ENCODE results near the gene PHF14. TPM values are rescaled to one million over a fixed set of nuclear protein-coding genes. Genes with fewer than 3 reads are reported as not detected.

The PHF14 gene
- total and polyA plus RNA-seq, 2 experiments from 2014 or later = 72.0 to 87.9 TPM

- TF ChIP-seq CTCF (conservative IDR thresholded peaks at IDR 0.05; ENCODE audit: low read depth in 2 of 2) (no peak), EZH2phosphoT487 (IDR thresholded peaks at IDR 0.05; ENCODE audit: unreplicated experiment) (no peak), POLR2AphosphoS5 (IDR thresholded peaks at IDR 0.05; ENCODE audit: low read depth) (no peak), EZH2 (IDR thresholded peaks at IDR 0.05; ENCODE audit: low read depth, unreplicated experiment) (no peak), STAT1 (IDR thresholded peaks at IDR 0.05; ENCODE audit: unreplicated experiment) (no peak), ZNF331 (CRISPR knock-in tag; IDR thresholded peaks at IDR 0.05; ENCODE audit: low read depth) (no peak), ZNF114 (CRISPR knock-in tag; IDR thresholded peaks at IDR 0.05) (no peak)
Measured at GRCh38 chr7:11083214-11083568, 109.5 kb downstream of the PHF14 start (continued).

GRCh38 chr7:11104578-11104977 lies 130.9 kb downstream of the PHF14 start:
- H3F3A ChIP-seq (replicated peaks; ENCODE audit: low read depth) = no peaks in the 10 kb centered on the region
- ATAC-seq (peak; percentile 60), DNase-seq (ENCODE audit: low spot score) (peak; percentile 10)
- Mint-ChIP-seq H3K27ac (no peak overlapping the region), H3K27me3 (ENCODE audit: insufficient read depth, low read depth, poor library complexity) (no peaks in the 10 kb centered on the region), H3K9me3 (no peaks in the 10 kb centered on the region), H3K4me3 (no peak overlapping the region), H3K4me1 (peaks cover 8% of the 10 kb centered on the region), H3K36me3 (ENCODE audit: low read depth) (no peaks in the 10 kb centered on the region)
- no peak for TF ChIP-seq ZNF462 (CRISPR knock-in tag; IDR thresholded peaks at IDR 0.05)
- TF ChIP-seq POLR2AphosphoS5 (IDR thresholded peaks at IDR 0.05; ENCODE audit: low read depth) = no peak
- TF ChIP-seq EZH2phosphoT487 (IDR thresholded peaks at IDR 0.05; ENCODE audit: unreplicated experiment) = no peak
- TF ChIP-seq ZNF331 (CRISPR knock-in tag; IDR thresholded peaks at IDR 0.05; ENCODE audit: low read depth) = no peak
- no peak overlapping the region for H3K4me3 ChIP-seq
- H3K9me2 ChIP-seq (ENCODE audit: insufficient read depth) = no peaks in the 10 kb centered on the region
- H4K20me1 ChIP-seq (replicated peaks; ENCODE audit: insufficient read depth) = no peaks in the 10 kb centered on the region
- no peak overlapping the region for H3K27ac ChIP-seq (ENCODE audit: low read depth)
- H3K27me3 ChIP-seq (ENCODE audit: insufficient read depth) = no peaks in the 10 kb centered on the region
- no peak overlapping the region for H3K4me2 ChIP-seq
- no peaks in the 10 kb centered on the region for H3K36me3 ChIP-seq (ENCODE audit: insufficient read depth)
- H2AFZ ChIP-seq = no peak overlapping the region
- H3K79me2 ChIP-seq (replicated peaks; ENCODE audit: insufficient read depth) = no peaks in the 10 kb centered on the region
- no peaks in the 10 kb centered on the region; the same call in 1 of the 2 replicates for H3K4me1 ChIP-seq (ENCODE audit: insufficient read depth)
